PFSK-1 (cell line): ENCODE measurements around the gene RAB37.

Experiments
- POLR2AphosphoS5 ChIP-seq: IDR thresholded peaks from 2 replicates; pipeline ENCODE4 v1.6.1; 2012; ENCODE audit warnings: low read depth, mild to moderate bottlenecking, control low read depth, low read length, moderate library complexity
- TAF1 ChIP-seq: IDR thresholded peaks from 2 replicates; pipeline ENCODE4 v1.6.1; 2012; ENCODE audit warnings: low read length, control low read depth, borderline replicate concordance; ENCODE audit not compliant: insufficient read depth

DNA sequence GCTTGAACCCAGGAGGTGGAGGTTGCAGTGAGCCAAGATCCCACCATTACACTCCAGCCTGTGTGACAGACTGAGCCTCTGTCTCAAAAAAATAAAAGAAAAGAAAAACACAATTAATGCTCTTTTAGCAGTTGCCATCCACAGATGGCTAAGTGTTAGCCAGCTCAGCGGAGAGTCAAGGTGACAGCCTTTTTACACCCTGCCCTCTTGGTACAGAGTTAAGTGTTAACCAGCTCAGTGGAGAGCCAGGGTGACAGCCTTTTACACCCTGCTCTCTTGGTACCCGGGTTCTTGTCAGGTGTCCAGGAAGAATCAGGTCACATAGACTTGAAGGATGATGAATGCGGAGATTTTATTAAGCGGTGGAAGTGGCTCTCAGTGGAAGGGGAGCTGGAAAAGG is 16.6 kb upstream of the RAB37 start:
- TF ChIP-seq POLR2AphosphoS5 (no peak), TAF1 (no peak)
